ENCODE data around the gene FZD1. TPM values are rescaled to one million over a fixed set of nuclear protein-coding genes. Genes with fewer than 3 reads are reported as not detected.

The FZD1 gene
- total RNA-seq, 1 experiment from 2014 or later, result 2.8 TPM

DNA sequence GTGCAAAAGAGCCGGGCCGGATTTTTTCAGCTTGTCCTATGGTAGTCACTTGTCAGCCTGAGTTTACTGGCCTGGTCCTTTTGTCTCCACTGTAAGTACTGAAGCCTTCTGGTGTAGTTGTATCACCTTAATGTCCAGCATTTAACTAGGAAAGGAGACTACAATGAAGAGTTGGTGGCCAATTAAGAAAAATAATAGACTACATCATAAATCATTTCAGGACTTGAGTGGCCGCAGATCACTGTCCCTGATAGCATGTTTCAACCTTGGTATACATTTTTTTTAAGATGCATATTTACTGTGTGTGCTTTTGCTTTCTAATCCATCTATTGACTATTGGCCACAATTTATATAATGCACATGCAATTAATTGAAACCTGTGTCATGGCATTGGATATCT lies 6.1 kb downstream of the FZD1 start:
- intact Hi-C loops (cut with micrococcal nuclease; ENCODE audit: unreplicated experiment), result no loop called here
- no peak overlapping the region for H3K27ac ChIP-seq
- CTCF ChIA-PET, result no interaction called here
- POLR2A ChIA-PET (ENCODE audit: unreplicated experiment), result no interaction called here
- no TSS peak for BruUV-seq (replicated peaks)
- DNase-seq, result no peak
- no peaks in the 10 kb centered on the region for H3K79me2 ChIP-seq (ENCODE audit: low read depth)
- H3K4me2 ChIP-seq, result no peak overlapping the region
- no peak for TF ChIP-seq EZH2 (IDR thresholded peaks at IDR 0.05; ENCODE audit: low read depth)
- H3K9me3 ChIP-seq (ENCODE audit: insufficient read depth, low read depth), result no peaks in the 10 kb centered on the region
- no peak overlapping the region for H2AFZ ChIP-seq
- 0 out of 2 replicates have a peak, but pooled peaks cover 3% of the 10 kb centered on the region for H4K20me1 ChIP-seq (ENCODE audit: insufficient read depth)
- H3K4me1 ChIP-seq (replicated peaks; ENCODE audit: insufficient read depth), result no peaks in the 10 kb centered on the region
- H3F3A ChIP-seq (ENCODE audit: insufficient read depth, low read depth), result no peaks in the 10 kb centered on the region
- no peaks in the 10 kb centered on the region for H3K27me3 ChIP-seq (ENCODE audit: insufficient read depth, low read depth)
- H3K4me3 ChIP-seq, result no peak overlapping the region
- no peaks in the 10 kb centered on the region for H3K36me3 ChIP-seq (ENCODE audit: low read depth)
- H3K9me2 ChIP-seq (ENCODE audit: insufficient read depth), result no peaks in the 10 kb centered on the region

DNA sequence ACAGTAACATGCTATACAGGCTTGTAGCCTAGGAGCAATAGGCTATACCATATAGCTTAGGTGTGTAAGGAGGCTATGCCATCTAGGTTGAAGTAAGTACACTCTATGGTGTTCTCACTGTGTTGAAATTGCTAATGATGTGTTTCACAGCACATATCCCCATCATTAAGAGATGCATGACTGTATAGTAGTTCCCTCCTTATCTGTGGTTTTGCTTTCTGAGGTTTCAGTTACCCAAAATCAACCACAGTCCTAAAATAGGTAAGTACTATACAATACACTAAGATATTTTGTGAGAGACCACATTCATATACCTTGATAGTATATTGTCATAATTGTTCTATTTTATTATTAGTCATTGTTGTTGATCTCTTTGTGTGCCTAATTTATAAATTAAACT lies 12.7 kb downstream of the FZD1 start:
- Histone ChIP-seq H3K4me3 (no peak overlapping the region), H3K4me1 (replicated peaks; ENCODE audit: insufficient read depth) (no peaks in the 10 kb centered on the region), H3K27me3 (ENCODE audit: insufficient read depth, low read depth) (no peaks in the 10 kb centered on the region), H2AFZ (no peak overlapping the region), H3K4me2 (no peak overlapping the region), H3K36me3 (ENCODE audit: low read depth) (no peaks in the 10 kb centered on the region), H3K9me3 (ENCODE audit: insufficient read depth, low read depth) (no peaks in the 10 kb centered on the region), H3K27ac (no peak overlapping the region), H4K20me1 (ENCODE audit: insufficient read depth) (no peaks in the 10 kb centered on the region), H3K9me2 (ENCODE audit: insufficient read depth) (no peaks in the 10 kb centered on the region), H3K79me2 (ENCODE audit: low read depth) (no peaks in the 10 kb centered on the region), H3F3A (ENCODE audit: insufficient read depth, low read depth) (no peaks in the 10 kb centered on the region)
- ChIA-PET CTCF (no interaction called here), POLR2A (ENCODE audit: unreplicated experiment) (no interaction called here)
- no TSS peak for BruUV-seq (replicated peaks)
- TF ChIP-seq, protein P1, sequence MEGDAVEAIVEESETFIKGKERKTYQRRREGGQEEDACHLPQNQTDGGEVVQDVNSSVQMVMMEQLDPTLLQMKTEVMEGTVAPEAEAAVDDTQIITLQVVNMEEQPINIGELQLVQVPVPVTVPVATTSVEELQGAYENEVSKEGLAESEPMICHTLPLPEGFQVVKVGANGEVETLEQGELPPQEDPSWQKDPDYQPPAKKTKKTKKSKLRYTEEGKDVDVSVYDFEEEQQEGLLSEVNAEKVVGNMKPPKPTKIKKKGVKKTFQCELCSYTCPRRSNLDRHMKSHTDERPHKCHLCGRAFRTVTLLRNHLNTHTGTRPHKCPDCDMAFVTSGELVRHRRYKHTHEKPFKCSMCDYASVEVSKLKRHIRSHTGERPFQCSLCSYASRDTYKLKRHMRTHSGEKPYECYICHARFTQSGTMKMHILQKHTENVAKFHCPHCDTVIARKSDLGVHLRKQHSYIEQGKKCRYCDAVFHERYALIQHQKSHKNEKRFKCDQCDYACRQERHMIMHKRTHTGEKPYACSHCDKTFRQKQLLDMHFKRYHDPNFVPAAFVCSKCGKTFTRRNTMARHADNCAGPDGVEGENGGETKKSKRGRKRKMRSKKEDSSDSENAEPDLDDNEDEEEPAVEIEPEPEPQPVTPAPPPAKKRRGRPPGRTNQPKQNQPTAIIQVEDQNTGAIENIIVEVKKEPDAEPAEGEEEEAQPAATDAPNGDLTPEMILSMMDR (conservative IDR thresholded peaks at IDR 0.05), result no peak
- TF ChIP-seq EZH2 (IDR thresholded peaks at IDR 0.05; ENCODE audit: low read depth), result no peak
- no peak for DNase-seq
- intact Hi-C loops (cut with micrococcal nuclease; ENCODE audit: unreplicated experiment), result no loop called here

DNA sequence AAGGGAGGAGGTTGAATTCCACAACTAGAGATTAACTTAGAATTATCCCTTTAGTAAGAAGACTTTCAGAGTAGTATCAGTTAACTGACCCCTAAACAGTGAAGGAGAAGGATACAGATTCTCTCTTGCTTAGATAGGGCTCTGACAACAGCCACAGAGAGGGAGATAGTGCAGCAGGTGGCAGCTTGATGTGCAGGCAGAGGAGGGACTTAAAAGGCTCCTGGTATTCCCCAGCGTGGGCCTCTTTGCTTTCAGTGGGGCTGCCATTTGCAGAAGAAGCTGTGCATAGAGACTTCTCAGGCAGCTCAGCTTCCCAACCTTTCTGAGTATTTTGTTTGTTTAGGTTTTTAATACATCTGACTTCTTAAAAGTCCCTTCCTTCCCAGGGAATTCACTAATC lies 16.0 kb downstream of the FZD1 start:
- no peaks in the 10 kb centered on the region for H3K4me1 ChIP-seq (replicated peaks; ENCODE audit: insufficient read depth)
- H3K4me3 ChIP-seq, result no peak overlapping the region
- no peaks in the 10 kb centered on the region for H3F3A ChIP-seq (ENCODE audit: insufficient read depth, low read depth)
- no peak for DNase-seq
- no peak for TF ChIP-seq EZH2 (IDR thresholded peaks at IDR 0.05; ENCODE audit: low read depth)
- H3K79me2 ChIP-seq (ENCODE audit: low read depth), result no peaks in the 10 kb centered on the region
- no peak overlapping the region for H2AFZ ChIP-seq
- intact Hi-C loops (cut with micrococcal nuclease; ENCODE audit: unreplicated experiment), result no loop called here
- no peaks in the 10 kb centered on the region for H3K9me3 ChIP-seq (ENCODE audit: insufficient read depth, low read depth)
- no peaks in the 10 kb centered on the region for H3K9me2 ChIP-seq (ENCODE audit: insufficient read depth)
- no peak overlapping the region for H3K4me2 ChIP-seq
- POLR2A ChIA-PET (ENCODE audit: unreplicated experiment), result interaction anchor here (0.7 kb wide), 1 partner anchor 133 kb away, joined by 3 read pairs; no protein-coding TSS in a partner anchor
- no peaks in the 10 kb centered on the region for H3K36me3 ChIP-seq (ENCODE audit: low read depth)
- no TSS peak for BruUV-seq (replicated peaks)
- H3K27ac ChIP-seq, result no peak overlapping the region
- H4K20me1 ChIP-seq (ENCODE audit: insufficient read depth), result no peaks in the 10 kb centered on the region
- CTCF ChIA-PET, result interaction anchor here (0.6 kb wide), 2 partner anchors 32 to 128 kb away, joined by 3 read pairs; no protein-coding TSS in a partner anchor
- no peaks in the 10 kb centered on the region for H3K27me3 ChIP-seq (ENCODE audit: insufficient read depth, low read depth)

DNA sequence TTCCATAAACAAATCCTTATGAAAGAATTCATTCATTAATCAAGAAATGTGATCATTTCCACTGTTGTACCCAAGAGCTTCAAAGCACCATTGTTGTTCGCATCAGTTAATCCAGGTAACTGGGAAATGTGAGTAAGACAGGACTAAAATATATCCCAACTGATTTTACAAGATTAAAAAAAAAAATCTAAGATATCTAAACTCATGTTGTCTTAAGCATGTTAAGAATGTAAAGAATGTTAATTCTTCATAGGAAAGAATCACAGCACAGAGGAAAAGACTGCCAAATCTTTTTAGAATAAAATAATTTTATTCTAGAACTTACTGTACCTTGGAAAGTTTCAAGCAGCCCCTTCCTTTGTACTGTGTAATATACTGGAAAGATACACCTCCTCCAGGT lies 16.4 kb downstream of the FZD1 start:
- no peaks in the 10 kb centered on the region for H3K27me3 ChIP-seq (ENCODE audit: insufficient read depth, low read depth)
- CTCF ChIA-PET, result no interaction called here
- no peaks in the 10 kb centered on the region for H3K9me2 ChIP-seq (ENCODE audit: insufficient read depth)
- no peak overlapping the region for H3K4me2 ChIP-seq
- H3K36me3 ChIP-seq (ENCODE audit: low read depth), result no peaks in the 10 kb centered on the region
- DNase-seq, result no peak
- intact Hi-C loops (cut with micrococcal nuclease; ENCODE audit: unreplicated experiment), result no loop called here
- no peaks in the 10 kb centered on the region for H4K20me1 ChIP-seq (ENCODE audit: insufficient read depth)
- H2AFZ ChIP-seq, result no peak overlapping the region
- no TSS peak for BruUV-seq (replicated peaks)
- H3K27ac ChIP-seq, result no peak overlapping the region
- no peak overlapping the region for H3K4me3 ChIP-seq
- no peaks in the 10 kb centered on the region for H3K9me3 ChIP-seq (ENCODE audit: insufficient read depth, low read depth)
- TF ChIP-seq EZH2 (IDR thresholded peaks at IDR 0.05; ENCODE audit: low read depth), result no peak
- TF ChIP-seq, protein P1 (conservative IDR thresholded peaks at IDR 0.05), result no peak
- no peaks in the 10 kb centered on the region for H3K79me2 ChIP-seq (ENCODE audit: low read depth)
- no peaks in the 10 kb centered on the region for H3F3A ChIP-seq (ENCODE audit: insufficient read depth, low read depth)
- no peaks in the 10 kb centered on the region for H3K4me1 ChIP-seq (replicated peaks; ENCODE audit: insufficient read depth)
- POLR2A ChIA-PET (ENCODE audit: unreplicated experiment), result interaction anchor here (0.7 kb wide), 1 partner anchor 133 kb away, joined by 3 read pairs; no protein-coding TSS in a partner anchor

Measured in PC-9 (cell line).